H9 (cell line): ENCODE measurements around the gene ADGRG1. TPM values are rescaled to one million over a fixed set of nuclear protein-coding genes. Genes with fewer than 3 reads are reported as not detected.

Experiments
- DNase-seq: peaks from one replicate; pipeline ENCODE4 v3.0.0-alpha.2; 2017
- H2AFZ ChIP-seq: one replicate; pipeline ENCODE4 v1.6.1; 2013; ENCODE audit warnings: mild to moderate bottlenecking, low read length, control low read depth, moderate library complexity
- H2AK5ac ChIP-seq: 2 replicates; pipeline ENCODE4 v1.6.1; 2013; ENCODE audit warnings: low read length, control low read depth, mixed read lengths; ENCODE audit not compliant: insufficient read length
- H2BK120ac ChIP-seq: one replicate; pipeline ENCODE4 v1.6.1; 2013; ENCODE audit warnings: low read depth, mild to moderate bottlenecking, low read length, control low read depth, inconsistent platforms; ENCODE audit not compliant: poor library complexity, severe bottlenecking
- H2BK12ac ChIP-seq: 2 replicates; pipeline ENCODE4 v1.6.1; 2013; ENCODE audit warnings: low read length, control low read depth, mixed read lengths, low read depth; ENCODE audit not compliant: insufficient read length
- H2BK15ac ChIP-seq: 2 replicates; pipeline ENCODE4 v1.6.1; 2013; ENCODE audit warnings: low read depth, low read length, control low read depth
- H2BK20ac ChIP-seq: one replicate; pipeline ENCODE4 v1.6.1; 2013; ENCODE audit warnings: low read depth, mild to moderate bottlenecking, low read length, control low read depth, inconsistent platforms; ENCODE audit not compliant: poor library complexity, severe bottlenecking
- H2BK5ac ChIP-seq: 2 replicates; pipeline ENCODE4 v1.6.1; 2013; ENCODE audit warnings: low read length, control low read depth, mixed read lengths; ENCODE audit not compliant: insufficient read length
- H3K14ac ChIP-seq: 2 replicates; pipeline ENCODE4 v1.6.1; 2013; ENCODE audit warnings: low read length, control low read depth; ENCODE audit not compliant: insufficient read depth
- H3K18ac ChIP-seq: 2 replicates; pipeline ENCODE4 v1.6.1; 2013; ENCODE audit warnings: low read depth, mild to moderate bottlenecking, mixed read lengths, low read length, control low read depth; ENCODE audit not compliant: insufficient read length
- H3K23ac ChIP-seq: 2 replicates; pipeline ENCODE4 v1.6.1; 2013; ENCODE audit warnings: low read length, control low read depth, mixed read lengths, low read depth; ENCODE audit not compliant: insufficient read length
- H3K23me2 ChIP-seq: 2 replicates; pipeline ENCODE4 v1.6.1; 2013; ENCODE audit warnings: low read depth, mild to moderate bottlenecking, mixed read lengths, low read length, control low read depth; ENCODE audit not compliant: insufficient read length, poor library complexity, severe bottlenecking
- H3K27ac ChIP-seq: 2 replicates; pipeline ENCODE4 v1.5.1; 2013; ENCODE audit warnings: low read length, control low read depth, mixed read lengths, low read depth; ENCODE audit not compliant: insufficient read length
- H3K27me3 ChIP-seq: 2 replicates; pipeline ENCODE4 v1.6.1; 2013; ENCODE audit warnings: low read length, control low read depth, inconsistent platforms; ENCODE audit not compliant: insufficient read depth
- H3K4ac ChIP-seq: 2 replicates; pipeline ENCODE4 v1.6.1; 2013; ENCODE audit warnings: low read depth, mild to moderate bottlenecking, control low read depth, inconsistent platforms, low read length, moderate library complexity
- H3K4me1 ChIP-seq: 2 replicates; pipeline ENCODE4 v1.6.1; 2013; ENCODE audit warnings: low read length, control low read depth, inconsistent platforms; ENCODE audit not compliant: insufficient read depth
- H3K4me2 ChIP-seq: 2 replicates; pipeline ENCODE4 v1.6.1; 2013; ENCODE audit warnings: low read length, control low read depth, mixed read lengths; ENCODE audit not compliant: insufficient read length, insufficient read depth
- H3K56ac ChIP-seq: 2 replicates; pipeline ENCODE4 v1.6.1; 2013; ENCODE audit warnings: low read depth, mild to moderate bottlenecking, mixed read lengths, low read length, control low read depth; ENCODE audit not compliant: insufficient read length
- H3K79me1 ChIP-seq: 2 replicates; pipeline ENCODE4 v1.6.1; 2013; ENCODE audit warnings: low read depth, mild to moderate bottlenecking, moderate library complexity, low read length, control low read depth, inconsistent platforms; ENCODE audit not compliant: insufficient read depth, poor library complexity, severe bottlenecking
- H3K79me2 ChIP-seq: 2 replicates; pipeline ENCODE4 v1.6.1; 2013; ENCODE audit warnings: low read length, control low read depth, inconsistent platforms; ENCODE audit not compliant: insufficient read depth
- H3K9ac ChIP-seq: 2 replicates; pipeline ENCODE4 v1.6.1; 2013; ENCODE audit warnings: low read length, control low read depth, mixed read lengths; ENCODE audit not compliant: insufficient read length; ENCODE audit errors: extremely low read depth
- H3K9me3 ChIP-seq: one replicate; pipeline ENCODE4 v1.6.1; 2013; ENCODE audit warnings: low read depth, low read length, inconsistent platforms; ENCODE audit not compliant: control insufficient read depth
- H3T11ph ChIP-seq: one replicate; pipeline ENCODE4 v1.6.1; 2013; ENCODE audit warnings: mild to moderate bottlenecking, low read length, control low read depth, inconsistent platforms
- H4K20me1 ChIP-seq: one replicate; pipeline ENCODE4 v1.6.1; 2013; ENCODE audit not compliant: control insufficient read depth, insufficient read length, insufficient read depth
- H4K5ac ChIP-seq: 2 replicates; pipeline ENCODE4 v1.6.1; 2013; ENCODE audit warnings: low read depth, mild to moderate bottlenecking, mixed read lengths, low read length, control low read depth; ENCODE audit not compliant: insufficient read length
- H4K8ac ChIP-seq: replicated peaks from 2 replicates; pipeline ENCODE4 v1.6.1; 2013; ENCODE audit warnings: low read length, control low read depth, mixed read lengths, low read depth; ENCODE audit not compliant: insufficient read length
- H4K91ac ChIP-seq: 2 replicates; pipeline ENCODE4 v1.6.1; 2013; ENCODE audit warnings: low read depth, mild to moderate bottlenecking, moderate library complexity, mixed read lengths, low read length, control low read depth; ENCODE audit not compliant: insufficient read length
- H3K27ac Mint-ChIP-seq, 3 experiments: 2 replicates in 2 of 3; 3 replicates in 1 of 3; pipeline ENCODE4 v1.8.0; 2020 to 2021; ENCODE audit warnings: mixed read lengths in 3 of 3, mild to moderate bottlenecking in 1 of 3, moderate library complexity in 1 of 3
- H3K27me3 Mint-ChIP-seq: 2 replicates; pipeline ENCODE4 v1.8.0; 2021; ENCODE audit warnings: low read depth, mild to moderate bottlenecking, moderate library complexity, mixed read lengths
- H3K36me3 Mint-ChIP-seq, 3 experiments: 2 replicates in 2 of 3; 3 replicates in 1 of 3; pipeline ENCODE4 v1.8.0; 2020 to 2021; ENCODE audit warnings: low read depth in 3 of 3, mixed read lengths in 3 of 3; ENCODE audit not compliant: insufficient read depth in 1 of 3
- H3K4me1 Mint-ChIP-seq, 2 experiments: 2 replicates each; pipeline ENCODE4 v1.8.0; 2020; ENCODE audit warnings: mixed read lengths in 2 of 2
- H3K4me3 Mint-ChIP-seq, 2 experiments: 2 replicates in 1 of 2; 3 replicates in 1 of 2; pipeline ENCODE4 v1.8.0; 2020 to 2021; ENCODE audit warnings: mild to moderate bottlenecking in 2 of 2, mixed read lengths in 2 of 2, moderate library complexity in 1 of 2
- H3K9me3 Mint-ChIP-seq, 2 experiments: 2 replicates in 1 of 2; 3 replicates in 1 of 2; pipeline ENCODE4 v1.8.0; 2020; ENCODE audit warnings: mild to moderate bottlenecking in 2 of 2, mixed read lengths in 2 of 2, moderate library complexity in 1 of 2
- WGBS: extraction: QIAGEN DNeasy Blood & Tissue Kit; methylation state at CpG from one replicate; pipeline ENCODE4 v1.1.7; 2013; ENCODE audit warnings: missing lambda C conversion rate, low lambda C conversion rate, mixed read lengths; ENCODE audit not compliant: insufficient read length; ENCODE audit errors: extremely low coverage; 5-methylcytosine and 5-hydroxymethylcytosine counted together
- total RNA-seq: library from RNA; stranded (reverse); gene quantifications from 2 replicates; pipeline ENCODE4 v1.2.1, GENCODE V29; 2021
- TF ChIP-seq, protein P1 (sequence below): fragments of 200-600 bp; sonication (generic); conservative IDR thresholded peaks from 3 replicates; pipeline ENCODE4 v1.8.0; 2021; ENCODE audit warnings: antibody characterized with exemption, mild to moderate bottlenecking

Gene ADGRG1
- total RNA-seq, 1 experiment from 2014 or later = 1.1 TPM

DNA sequence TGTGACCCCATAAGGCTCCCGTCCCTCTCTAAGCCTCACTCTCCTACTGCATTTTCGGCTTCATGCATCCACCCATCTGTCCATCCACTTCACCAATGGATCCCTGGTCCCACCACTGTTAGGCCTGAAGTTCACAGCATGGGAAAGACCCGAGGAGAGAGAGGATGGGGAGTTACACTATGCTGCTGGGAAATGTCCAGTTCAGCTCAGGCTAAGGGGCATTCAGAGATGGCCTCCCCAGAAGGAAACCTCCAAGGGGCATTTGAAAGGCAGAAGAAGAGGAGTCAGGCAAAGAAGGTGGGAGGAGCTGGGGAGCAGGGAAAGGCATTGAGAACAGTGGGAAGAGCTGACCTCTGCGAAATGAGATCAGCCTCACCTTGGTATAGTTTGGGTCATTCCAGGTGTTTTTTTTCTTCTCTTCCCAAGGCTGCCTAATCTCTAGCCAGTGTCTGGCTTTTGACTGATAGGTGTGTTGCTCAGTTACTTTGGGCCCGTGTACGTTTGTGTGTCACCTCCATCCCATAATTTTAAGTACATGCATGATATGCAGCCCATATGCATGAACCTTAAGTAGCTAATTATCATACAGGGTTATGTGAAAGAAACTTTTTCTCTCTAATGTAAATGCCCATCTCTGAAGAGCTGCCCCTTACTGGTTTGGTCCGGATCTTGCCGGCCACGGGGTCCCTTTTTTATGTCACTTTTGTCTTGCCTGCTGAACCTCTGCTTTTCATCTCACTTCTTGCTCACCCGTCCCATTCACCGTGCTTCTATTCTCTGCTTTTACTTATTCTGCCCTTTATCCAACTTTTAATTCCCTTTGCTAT is 54.6 kb downstream of the ADGRG1 start:
- no peaks in the 10 kb centered on the region for H3K9me3 Mint-ChIP-seq
- peaks cover 2 to 25% of the 10 kb centered on the region in 2 experiments; a peak in 3 of 4 replicates for H3K4me1 Mint-ChIP-seq
- Histone ChIP-seq H4K8ac (no peak overlapping the region), H4K5ac (no peak overlapping the region), H3K9me3 (no peaks in the 10 kb centered on the region), H2AFZ (no peak overlapping the region), H2AK5ac (no peak overlapping the region), H3K9ac (no peak overlapping the region), H2BK120ac (no peak overlapping the region), H3K4me1 (no peaks in the 10 kb centered on the region; the same call in 1 of the 2 replicates), H3K27me3 (no peaks in the 10 kb centered on the region), H3K27ac (no peak overlapping the region), H2BK12ac (no peak overlapping the region), H3K4me2 (no peak overlapping the region), H3T11ph (no peak overlapping the region), H3K23me2 (no peaks in the 10 kb centered on the region), H2BK5ac (no peak overlapping the region), H4K91ac (no peak overlapping the region), H3K18ac (no peak overlapping the region), H3K4ac (no peak overlapping the region), H3K14ac (no peak overlapping the region), H3K79me1 (no peaks in the 10 kb centered on the region), H2BK20ac (no peak overlapping the region), H3K23ac (no peak overlapping the region), H2BK15ac (no peak overlapping the region), H4K20me1 (no peaks in the 10 kb centered on the region), H3K79me2 (no peaks in the 10 kb centered on the region), H3K56ac (no peak overlapping the region)
- H3K4me3 Mint-ChIP-seq = no peak overlapping the region
- H3K36me3 Mint-ChIP-seq = no peaks in the 10 kb centered on the region
- TF ChIP-seq, protein P1, sequence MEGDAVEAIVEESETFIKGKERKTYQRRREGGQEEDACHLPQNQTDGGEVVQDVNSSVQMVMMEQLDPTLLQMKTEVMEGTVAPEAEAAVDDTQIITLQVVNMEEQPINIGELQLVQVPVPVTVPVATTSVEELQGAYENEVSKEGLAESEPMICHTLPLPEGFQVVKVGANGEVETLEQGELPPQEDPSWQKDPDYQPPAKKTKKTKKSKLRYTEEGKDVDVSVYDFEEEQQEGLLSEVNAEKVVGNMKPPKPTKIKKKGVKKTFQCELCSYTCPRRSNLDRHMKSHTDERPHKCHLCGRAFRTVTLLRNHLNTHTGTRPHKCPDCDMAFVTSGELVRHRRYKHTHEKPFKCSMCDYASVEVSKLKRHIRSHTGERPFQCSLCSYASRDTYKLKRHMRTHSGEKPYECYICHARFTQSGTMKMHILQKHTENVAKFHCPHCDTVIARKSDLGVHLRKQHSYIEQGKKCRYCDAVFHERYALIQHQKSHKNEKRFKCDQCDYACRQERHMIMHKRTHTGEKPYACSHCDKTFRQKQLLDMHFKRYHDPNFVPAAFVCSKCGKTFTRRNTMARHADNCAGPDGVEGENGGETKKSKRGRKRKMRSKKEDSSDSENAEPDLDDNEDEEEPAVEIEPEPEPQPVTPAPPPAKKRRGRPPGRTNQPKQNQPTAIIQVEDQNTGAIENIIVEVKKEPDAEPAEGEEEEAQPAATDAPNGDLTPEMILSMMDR = no peak
- peaks cover 10% of the 10 kb centered on the region; the same call in 1 of the 2 replicates for H3K27me3 Mint-ChIP-seq
- WGBS = no CpG with 5 or more reads among the region's 11 CpGs
- no peak for DNase-seq
- H3K27ac Mint-ChIP-seq = peak overlapping the region in 1 of 3 experiments; percentile 4; a peak in 2 of 7 replicates
